Transverse colon (tissue), 3 donors: ENCODE measurements around the gene WDR45.

Experiments used
- POLR2A ChIP-seq: fragments of 450-650 bp; IDR thresholded peaks from one replicate; pipeline ENCODE4 v1.6.1; 2016; ENCODE audit warnings: antibody characterized with exemption, mild to moderate bottlenecking, moderate library complexity
- TF ChIP-seq, protein P1 (sequence below), 5 experiments: fragments of 200-600 bp in 3 of 5; fragments of 450-650 bp in 2 of 5; sonication (generic) in 3 of 5; IDR thresholded peaks; 1 replicate in 2 of 5; 2 replicates in 3 of 5; pipeline ENCODE4 v1.5.1; 2016 to 2017; ENCODE audit warnings: antibody characterized with exemption in 5 of 5, inconsistent platforms in 3 of 5, mild to moderate bottlenecking in 2 of 5, moderate library complexity in 1 of 5

DNA sequence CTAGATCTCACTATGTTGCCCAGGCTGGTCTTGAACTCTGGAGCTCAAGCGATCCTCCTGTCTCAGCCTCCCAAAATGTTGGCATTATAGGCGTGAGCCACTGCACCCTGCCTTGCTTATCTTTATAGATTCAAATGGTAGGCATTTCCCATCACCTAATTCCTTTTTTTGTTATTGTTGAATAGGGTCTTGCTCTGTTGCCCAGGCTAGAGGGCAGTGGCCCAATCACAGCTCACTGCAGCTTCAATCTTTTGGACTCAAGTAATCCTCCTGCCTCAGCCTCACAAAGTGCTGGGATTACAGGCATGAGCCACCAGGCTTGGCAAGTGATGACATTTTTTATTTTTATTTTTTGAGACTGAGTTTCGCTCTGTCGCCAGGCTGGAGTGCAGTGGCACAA is 16.7 kb upstream of the WDR45 start:
- TF ChIP-seq, protein P1, sequence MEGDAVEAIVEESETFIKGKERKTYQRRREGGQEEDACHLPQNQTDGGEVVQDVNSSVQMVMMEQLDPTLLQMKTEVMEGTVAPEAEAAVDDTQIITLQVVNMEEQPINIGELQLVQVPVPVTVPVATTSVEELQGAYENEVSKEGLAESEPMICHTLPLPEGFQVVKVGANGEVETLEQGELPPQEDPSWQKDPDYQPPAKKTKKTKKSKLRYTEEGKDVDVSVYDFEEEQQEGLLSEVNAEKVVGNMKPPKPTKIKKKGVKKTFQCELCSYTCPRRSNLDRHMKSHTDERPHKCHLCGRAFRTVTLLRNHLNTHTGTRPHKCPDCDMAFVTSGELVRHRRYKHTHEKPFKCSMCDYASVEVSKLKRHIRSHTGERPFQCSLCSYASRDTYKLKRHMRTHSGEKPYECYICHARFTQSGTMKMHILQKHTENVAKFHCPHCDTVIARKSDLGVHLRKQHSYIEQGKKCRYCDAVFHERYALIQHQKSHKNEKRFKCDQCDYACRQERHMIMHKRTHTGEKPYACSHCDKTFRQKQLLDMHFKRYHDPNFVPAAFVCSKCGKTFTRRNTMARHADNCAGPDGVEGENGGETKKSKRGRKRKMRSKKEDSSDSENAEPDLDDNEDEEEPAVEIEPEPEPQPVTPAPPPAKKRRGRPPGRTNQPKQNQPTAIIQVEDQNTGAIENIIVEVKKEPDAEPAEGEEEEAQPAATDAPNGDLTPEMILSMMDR (IDR thresholded peaks at IDR 0.05): no peak
- no peak for TF ChIP-seq POLR2A
